ENCODE results near the gene ZNF473.
A peak's percentile ranks its signal among the peaks of the same experiment; 100 is the strongest.

ZNF473 gene

GRCh38 chr19:50025794-50026549, at the start of gene ZNF473:
Gene ZNF473 (plus strand): TSS chr19:50026005. CDS start chr19:50031083, 5,078 bp downstream.
- peak; percentile 84 for DNase-seq (ENCODE audit: low read depth)

- DNase-seq (ENCODE audit: low read depth), result no peak
Observed at GRCh38 chr19:49976496-49976895, 49.3 kb upstream of the ZNF473 start.

- no peak for DNase-seq (ENCODE audit: low read depth)
Observed at GRCh38 chr19:49977076-49977475, 48.7 kb upstream of the ZNF473 start.

GRCh38 chr19:49977881-49978280, 47.9 kb upstream of the ZNF473 start:
- no peak for DNase-seq (ENCODE audit: low read depth)

GRCh38 chr19:49978324-49978723, 47.5 kb upstream of the ZNF473 start:
- no peak for DNase-seq (ENCODE audit: low read depth)

GRCh38 chr19:49981603-49982593, 43.9 kb upstream of the ZNF473 start:
- no peak for DNase-seq (ENCODE audit: low read depth)

- peak; percentile 75 for DNase-seq (ENCODE audit: low read depth)
Observed at GRCh38 chr19:49983645-49984229, 42.1 kb upstream of the ZNF473 start.

DNA sequence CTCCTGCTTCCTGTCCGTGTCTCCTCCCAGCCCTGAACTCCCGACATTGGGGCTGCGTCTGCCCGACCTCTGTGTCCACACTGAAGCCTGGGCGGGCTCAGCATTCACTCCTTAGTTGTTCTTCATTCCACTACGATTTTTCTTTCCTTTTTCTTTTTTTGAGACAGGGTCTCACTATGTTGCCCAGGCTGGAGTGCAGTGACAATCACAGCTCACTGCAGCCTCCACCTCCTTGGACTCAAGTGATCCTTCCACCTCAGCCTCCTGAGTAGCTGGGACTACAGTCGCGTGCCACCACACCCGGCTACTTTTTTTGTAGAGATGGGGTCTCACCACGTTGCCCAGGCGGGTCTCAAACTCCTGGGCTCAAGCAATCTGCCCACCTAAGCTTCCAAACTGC, 41.3 kb upstream of the ZNF473 start:
- no peak for DNase-seq (ENCODE audit: low read depth)

GRCh38 chr19:49985871-49986270, 39.9 kb upstream of the ZNF473 start:
- no peak for DNase-seq (ENCODE audit: low read depth)

DNA sequence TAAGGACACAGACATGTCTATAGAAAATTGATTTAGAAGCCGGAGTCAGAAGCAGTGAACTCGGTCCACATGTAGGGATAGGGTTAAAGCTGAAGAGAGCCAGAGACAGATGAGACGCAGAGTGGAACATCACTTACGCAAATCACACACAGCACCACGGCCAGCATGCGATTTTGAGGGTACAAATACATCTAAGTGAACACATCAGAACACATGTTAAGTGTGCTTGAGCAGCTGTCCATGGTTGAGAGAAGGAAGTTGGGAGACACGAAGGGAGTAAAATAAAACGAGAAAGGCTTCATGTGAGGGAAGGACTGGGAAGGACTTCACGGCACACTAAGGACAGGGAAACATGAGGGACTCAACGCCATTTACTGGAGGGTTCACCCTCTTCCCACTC, 39.5 kb upstream of the ZNF473 start:
- DNase-seq (ENCODE audit: low read depth), result no peak

GRCh38 chr19:49987159-49987698, 38.6 kb upstream of the ZNF473 start:
- peak; percentile 51 for DNase-seq (ENCODE audit: low read depth)

- DNase-seq (ENCODE audit: low read depth), result no peak
Observed at GRCh38 chr19:49988007-49988406, 37.8 kb upstream of the ZNF473 start.

GRCh38 chr19:49988433-49988832, 37.4 kb upstream of the ZNF473 start:
- DNase-seq (ENCODE audit: low read depth), result no peak

DNA sequence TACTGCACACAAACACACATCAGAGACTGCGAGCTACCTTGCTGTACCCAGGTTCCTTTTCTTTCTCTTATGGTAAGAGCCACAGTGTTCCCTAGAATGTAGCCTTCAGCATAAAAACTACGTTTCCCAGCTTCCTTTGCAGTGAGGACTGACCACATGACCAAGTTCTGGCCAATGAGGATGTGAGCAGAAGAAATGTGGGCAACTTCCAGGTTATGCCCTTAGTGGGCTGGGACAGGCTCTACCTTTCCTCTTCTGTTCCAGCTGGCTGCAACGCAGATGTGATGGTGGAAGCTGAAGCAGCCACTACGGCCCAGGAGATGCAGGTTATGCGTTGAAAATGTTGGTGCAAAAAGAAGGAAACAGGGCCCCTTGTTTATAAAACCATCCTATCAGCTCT, 28.1 kb upstream of the ZNF473 start:
- DNase-seq (ENCODE audit: low read depth), result no peak

- DNase-seq (ENCODE audit: low read depth), result no peak
Observed at GRCh38 chr19:49999371-50000010, 26.3 kb upstream of the ZNF473 start.

GRCh38 chr19:50000038-50000840, 25.6 kb upstream of the ZNF473 start:
- no peak for DNase-seq (ENCODE audit: low read depth)

- no peak for DNase-seq (ENCODE audit: low read depth)
Observed at GRCh38 chr19:50000841-50001557, 24.8 kb upstream of the ZNF473 start.

DNA sequence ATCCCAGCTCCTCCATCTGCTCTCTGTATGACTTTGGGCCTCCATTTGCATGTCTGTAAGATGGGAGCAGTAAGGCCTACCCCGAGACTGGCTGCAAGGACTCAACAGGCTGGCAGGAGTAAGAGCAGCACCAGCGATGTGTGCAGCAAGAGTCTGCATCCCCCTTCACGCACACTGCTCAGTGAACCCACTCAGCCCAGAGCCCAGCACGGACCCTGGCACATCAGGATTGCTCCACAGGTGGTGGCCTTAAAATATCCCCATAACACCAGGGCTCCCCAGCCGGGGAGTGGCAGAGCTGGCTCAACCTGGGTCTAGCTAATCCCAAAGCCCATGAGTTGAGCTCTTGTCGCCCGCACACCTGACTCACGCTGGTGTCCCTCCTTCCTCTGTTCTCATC, 24.0 kb upstream of the ZNF473 start:
- DNase-seq (ENCODE audit: low read depth), result no peak

- no peak for DNase-seq (ENCODE audit: low read depth)
Observed at GRCh38 chr19:50002386-50002960, 23.3 kb upstream of the ZNF473 start.

GRCh38 chr19:50003254-50003788, 22.5 kb upstream of the ZNF473 start:
- no peak for DNase-seq (ENCODE audit: low read depth)

Data from activated gamma-delta T cell treated with anti-CD3 and anti-CD28 coated beads, Interleukin-2, amount 50 U/mL, for 16 hours (primary cell).